GM23338 (cell line): ENCODE measurements around the gene ASB5.

Source experiments
- EZH2 ChIP-seq: fragments of 200-600 bp; sonication (generic); IDR thresholded peaks from one replicate; pipeline ENCODE4 v1.8.0; 2017; ENCODE audit warnings: antibody characterized with exemption, mild to moderate bottlenecking, low read depth; ENCODE audit not compliant: unreplicated experiment
- EZH2phosphoT487 ChIP-seq: fragments of 200-600 bp; sonication (generic); IDR thresholded peaks from one replicate; pipeline ENCODE4 v1.8.1; 2018; ENCODE audit warnings: antibody characterized with exemption; ENCODE audit not compliant: unreplicated experiment
- NANOG ChIP-seq: IDR thresholded peaks from 2 replicates; pipeline ENCODE4 v1.6.1; 2016; ENCODE audit warnings: antibody characterized with exemption, borderline replicate concordance
- POLR2AphosphoS5 ChIP-seq: IDR thresholded peaks from 2 replicates; pipeline ENCODE4 v1.6.1; 2016; ENCODE audit warnings: antibody characterized with exemption, low read depth
- TF ChIP-seq, protein P1 (sequence below), 2 experiments: fragments of 200-600 bp in 1 of 2; sonication (generic) in 1 of 2; conservative IDR thresholded peaks; 2 replicates each; pipeline versions ENCODE4 v1.5.1 to v1.6.1; 2016 to 2017; ENCODE audit warnings: antibody characterized with exemption in 2 of 2, low read depth in 2 of 2, mild to moderate bottlenecking in 2 of 2, moderate library complexity in 1 of 2
- TF ChIP-seq, protein P2 (sequence below): IDR thresholded peaks from one replicate; pipeline ENCODE4 v1.6.1; 2018; ENCODE audit warnings: antibody characterized with exemption; ENCODE audit not compliant: unreplicated experiment
- TF ChIP-seq, protein P3 (sequence below): IDR thresholded peaks from 2 replicates; pipeline ENCODE4 v1.6.1; 2016; ENCODE audit warnings: antibody characterized with exemption

DNA sequence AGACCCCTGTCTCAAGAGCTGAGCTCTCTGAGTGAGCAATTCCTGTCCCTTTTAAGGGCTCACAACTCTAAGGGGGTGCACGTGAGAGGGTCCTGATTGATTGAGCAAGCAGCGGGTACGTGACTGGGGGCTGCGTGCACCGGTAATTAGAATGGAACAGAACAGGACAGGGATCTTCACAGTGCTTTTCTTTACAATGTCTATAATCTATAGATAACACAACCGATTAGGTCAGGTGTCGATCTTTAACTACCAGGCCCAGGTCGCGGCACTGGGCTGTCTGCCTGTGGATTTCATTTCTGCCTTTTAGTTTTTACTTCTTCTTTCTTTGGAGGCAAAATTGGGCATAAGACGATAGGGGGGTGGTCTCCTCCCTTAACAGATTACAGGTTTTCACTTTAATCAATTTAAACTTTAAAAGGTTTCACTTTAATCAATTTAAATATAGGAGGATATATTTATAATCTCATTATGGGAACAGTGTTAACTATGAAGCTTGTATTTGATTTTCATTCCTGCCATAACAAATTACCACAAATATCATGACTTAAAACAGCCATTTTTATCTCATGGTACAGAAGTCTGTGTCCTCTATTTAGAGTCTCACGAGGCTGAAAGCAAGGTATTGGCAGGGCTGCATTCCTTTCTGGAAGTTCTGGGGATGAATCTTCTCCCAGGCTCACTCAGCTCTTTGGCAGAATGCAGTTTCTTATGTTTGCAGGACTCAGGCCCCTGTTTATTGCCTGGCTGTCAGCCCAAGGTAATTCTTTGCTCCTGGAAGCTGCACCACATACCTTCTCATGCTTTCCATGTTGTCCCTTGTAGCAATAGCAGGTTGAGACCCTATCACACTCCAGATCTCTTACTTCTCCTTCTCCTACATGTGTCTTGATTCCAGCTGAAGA, 78.9 kb downstream of the ASB5 start:
- TF ChIP-seq, protein P1, sequence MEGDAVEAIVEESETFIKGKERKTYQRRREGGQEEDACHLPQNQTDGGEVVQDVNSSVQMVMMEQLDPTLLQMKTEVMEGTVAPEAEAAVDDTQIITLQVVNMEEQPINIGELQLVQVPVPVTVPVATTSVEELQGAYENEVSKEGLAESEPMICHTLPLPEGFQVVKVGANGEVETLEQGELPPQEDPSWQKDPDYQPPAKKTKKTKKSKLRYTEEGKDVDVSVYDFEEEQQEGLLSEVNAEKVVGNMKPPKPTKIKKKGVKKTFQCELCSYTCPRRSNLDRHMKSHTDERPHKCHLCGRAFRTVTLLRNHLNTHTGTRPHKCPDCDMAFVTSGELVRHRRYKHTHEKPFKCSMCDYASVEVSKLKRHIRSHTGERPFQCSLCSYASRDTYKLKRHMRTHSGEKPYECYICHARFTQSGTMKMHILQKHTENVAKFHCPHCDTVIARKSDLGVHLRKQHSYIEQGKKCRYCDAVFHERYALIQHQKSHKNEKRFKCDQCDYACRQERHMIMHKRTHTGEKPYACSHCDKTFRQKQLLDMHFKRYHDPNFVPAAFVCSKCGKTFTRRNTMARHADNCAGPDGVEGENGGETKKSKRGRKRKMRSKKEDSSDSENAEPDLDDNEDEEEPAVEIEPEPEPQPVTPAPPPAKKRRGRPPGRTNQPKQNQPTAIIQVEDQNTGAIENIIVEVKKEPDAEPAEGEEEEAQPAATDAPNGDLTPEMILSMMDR (conservative IDR thresholded peaks at IDR 0.05; ENCODE audit: low read depth in 2 of 2): no peak
- TF ChIP-seq, protein P2, sequence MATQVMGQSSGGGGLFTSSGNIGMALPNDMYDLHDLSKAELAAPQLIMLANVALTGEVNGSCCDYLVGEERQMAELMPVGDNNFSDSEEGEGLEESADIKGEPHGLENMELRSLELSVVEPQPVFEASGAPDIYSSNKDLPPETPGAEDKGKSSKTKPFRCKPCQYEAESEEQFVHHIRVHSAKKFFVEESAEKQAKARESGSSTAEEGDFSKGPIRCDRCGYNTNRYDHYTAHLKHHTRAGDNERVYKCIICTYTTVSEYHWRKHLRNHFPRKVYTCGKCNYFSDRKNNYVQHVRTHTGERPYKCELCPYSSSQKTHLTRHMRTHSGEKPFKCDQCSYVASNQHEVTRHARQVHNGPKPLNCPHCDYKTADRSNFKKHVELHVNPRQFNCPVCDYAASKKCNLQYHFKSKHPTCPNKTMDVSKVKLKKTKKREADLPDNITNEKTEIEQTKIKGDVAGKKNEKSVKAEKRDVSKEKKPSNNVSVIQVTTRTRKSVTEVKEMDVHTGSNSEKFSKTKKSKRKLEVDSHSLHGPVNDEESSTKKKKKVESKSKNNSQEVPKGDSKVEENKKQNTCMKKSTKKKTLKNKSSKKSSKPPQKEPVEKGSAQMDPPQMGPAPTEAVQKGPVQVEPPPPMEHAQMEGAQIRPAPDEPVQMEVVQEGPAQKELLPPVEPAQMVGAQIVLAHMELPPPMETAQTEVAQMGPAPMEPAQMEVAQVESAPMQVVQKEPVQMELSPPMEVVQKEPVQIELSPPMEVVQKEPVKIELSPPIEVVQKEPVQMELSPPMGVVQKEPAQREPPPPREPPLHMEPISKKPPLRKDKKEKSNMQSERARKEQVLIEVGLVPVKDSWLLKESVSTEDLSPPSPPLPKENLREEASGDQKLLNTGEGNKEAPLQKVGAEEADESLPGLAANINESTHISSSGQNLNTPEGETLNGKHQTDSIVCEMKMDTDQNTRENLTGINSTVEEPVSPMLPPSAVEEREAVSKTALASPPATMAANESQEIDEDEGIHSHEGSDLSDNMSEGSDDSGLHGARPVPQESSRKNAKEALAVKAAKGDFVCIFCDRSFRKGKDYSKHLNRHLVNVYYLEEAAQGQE: no peak
- TF ChIP-seq EZH2phosphoT487 (no peak), NANOG (no peak), EZH2 (no peak), POLR2AphosphoS5 (no peak)
- TF ChIP-seq, protein P3, sequence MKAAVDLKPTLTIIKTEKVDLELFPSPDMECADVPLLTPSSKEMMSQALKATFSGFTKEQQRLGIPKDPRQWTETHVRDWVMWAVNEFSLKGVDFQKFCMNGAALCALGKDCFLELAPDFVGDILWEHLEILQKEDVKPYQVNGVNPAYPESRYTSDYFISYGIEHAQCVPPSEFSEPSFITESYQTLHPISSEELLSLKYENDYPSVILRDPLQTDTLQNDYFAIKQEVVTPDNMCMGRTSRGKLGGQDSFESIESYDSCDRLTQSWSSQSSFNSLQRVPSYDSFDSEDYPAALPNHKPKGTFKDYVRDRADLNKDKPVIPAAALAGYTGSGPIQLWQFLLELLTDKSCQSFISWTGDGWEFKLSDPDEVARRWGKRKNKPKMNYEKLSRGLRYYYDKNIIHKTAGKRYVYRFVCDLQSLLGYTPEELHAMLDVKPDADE: no peak
